Ramos (cell line): ENCODE measurements around the gene CEP131.

Source experiments
- in situ Hi-C: fragments of 300-500 bp; cut with MboI; formaldehyde crosslinking; loops from one replicate; pipeline ENCODE4 v1.14.3; 2022; ENCODE audit warnings: low sequenced_read_pairs; ENCODE audit not compliant: unreplicated experiment

The CEP131 gene

GRCh38 chr17:81178136-81179091 is 44.4 kb downstream of the CEP131 start:
- in situ Hi-C loops, result no loop called here

GRCh38 chr17:81176666-81177065 is 46.1 kb downstream of the CEP131 start:
- in situ Hi-C loops, result no loop called here

- in situ Hi-C loops, result no loop called here
Measured at GRCh38 chr17:81173762-81174155, 49.0 kb downstream of the CEP131 start.

- in situ Hi-C loops, result no loop called here
Measured at GRCh38 chr17:81173052-81173761, 49.6 kb downstream of the CEP131 start.

- in situ Hi-C loops, result no loop called here
Measured at GRCh38 chr17:81171941-81172340, 50.8 kb downstream of the CEP131 start.

GRCh38 chr17:81170727-81171494 is 51.9 kb downstream of the CEP131 start:
- in situ Hi-C loops, result no loop called here

- in situ Hi-C loops, result no loop called here
Measured at GRCh38 chr17:81169870-81170309, 52.9 kb downstream of the CEP131 start.

- in situ Hi-C loops, result no loop called here
Measured at GRCh38 chr17:81167638-81168037, 55.1 kb downstream of the CEP131 start.

GRCh38 chr17:81167194-81167524 is 55.6 kb downstream of the CEP131 start:
- in situ Hi-C loops, result no loop called here

GRCh38 chr17:81166033-81166492 is 56.7 kb downstream of the CEP131 start, which contains the start of gene AATK:
TSS of gene AATK (minus strand) at chr17:81166221. CDS start at chr17:81165992, 229 bp downstream.
- in situ Hi-C loops, result no loop called here

- in situ Hi-C loops, result no loop called here
Measured at GRCh38 chr17:81165246-81166032, 57.3 kb downstream of the CEP131 start, which contains the start of gene PVALEF. TSS of gene PVALEF (plus strand) at chr17:81165507. CDS start at chr17:81181227, 15,720 bp downstream.

- in situ Hi-C loops, result no loop called here
Measured at GRCh38 chr17:81164371-81165245, 58.2 kb downstream of the CEP131 start.

GRCh38 chr17:81163703-81164370 is 58.9 kb downstream of the CEP131 start:
- in situ Hi-C loops, result no loop called here

GRCh38 chr17:81163051-81163695 is 59.6 kb downstream of the CEP131 start:
- in situ Hi-C loops, result no loop called here

- in situ Hi-C loops, result no loop called here
Measured at GRCh38 chr17:81162491-81162890, 60.3 kb downstream of the CEP131 start.

GRCh38 chr17:81161972-81162371 is 60.8 kb downstream of the CEP131 start:
- in situ Hi-C loops, result no loop called here

GRCh38 chr17:81161536-81161935 is 61.2 kb downstream of the CEP131 start:
- in situ Hi-C loops, result no loop called here
